Tibial nerve (tissue), 4 donors: ENCODE data around the gene GPS1. TPM values are rescaled to one million over a fixed set of nuclear protein-coding genes. Genes with fewer than 3 reads are reported as not detected.

Experiments used
- DNase-seq, 2 donors: peaks; one replicate each; pipeline ENCODE4 v3.0.0-alpha.2; 2019; ENCODE audit warnings: low spot score in 2 of 2
- H3K27ac ChIP-seq, 4 donors: fragments of 200-600 bp; sonication (generic) in 3 of 4; one replicate each; pipeline ENCODE4 v1.5.1; 2017 to 2019; ENCODE audit warnings: mild to moderate bottlenecking in 1 of 4
- H3K27me3 ChIP-seq, 2 donors: fragments of 200-600 bp; sonication (generic) in 1 of 2; one replicate each; pipeline versions ENCODE4 v1.5.1 to v1.6.0; 2017 to 2019
- H3K36me3 ChIP-seq, 3 donors: fragments of 200-600 bp; sonication (generic); one replicate each; pipeline ENCODE4 v1.5.1; 2018 to 2019
- H3K4me1 ChIP-seq, 4 donors: fragments of 200-600 bp; sonication (generic) in 3 of 4; one replicate each; pipeline ENCODE4 v1.5.1; 2017 to 2019
- H3K4me3 ChIP-seq, 4 donors: fragments of 200-600 bp; sonication (generic) in 3 of 4; one replicate each; pipeline ENCODE4 v1.5.1; 2017 to 2019; ENCODE audit warnings: mild to moderate bottlenecking in 1 of 4, moderate library complexity in 1 of 4
- H3K9me3 ChIP-seq, 4 donors: fragments of 200-600 bp; sonication (generic) in 3 of 4; one replicate each; pipeline ENCODE4 v1.5.1; 2017 to 2019
- EP300 ChIP-seq, 2 donors: sonication (generic); formaldehyde crosslinking; IDR thresholded peaks; one replicate each; pipeline ENCODE4 v1.6.1; 2017; ENCODE audit warnings: antibody characterized with exemption in 2 of 2, mild to moderate bottlenecking in 1 of 2
- POLR2A ChIP-seq, 2 donors: fragments of 450-650 bp; IDR thresholded peaks; one replicate each; pipeline ENCODE4 v1.6.1; 2017; ENCODE audit warnings: antibody characterized with exemption in 2 of 2, mild to moderate bottlenecking in 2 of 2, moderate library complexity in 2 of 2
- WGBS, 2 donors: methylation state at CpG; one replicate each; pipeline ENCODE4 v1.1.5; 2018; 5-methylcytosine and 5-hydroxymethylcytosine counted together
- total RNA-seq, 4 donors: library from RNA; depleted of rRNA; stranded (reverse); fragments of >200 nt; gene quantifications; one replicate each; pipeline ENCODE4 v1.1.0, GENCODE V29; 2016
- TF ChIP-seq, protein P1 (sequence below), 5 experiments: fragments of 200-600 bp in 3 of 5; fragments of 450-650 bp in 2 of 5; sonication (generic) in 3 of 5; IDR thresholded peaks; one replicate each; pipeline ENCODE4 v1.5.1; 2016 to 2019; ENCODE audit warnings: antibody characterized with exemption in 5 of 5, mild to moderate bottlenecking in 3 of 5, moderate library complexity in 2 of 5

Gene GPS1
- 100 to 1,000 TPM in 2 of 4 donors, 10 to 100 TPM in 2; 74.9 to 134 (median 92.9) TPM for total RNA-seq

- H3K27ac ChIP-seq: peak within 1 kb of the TSS; percentile 65 to 90 (median 72)
These were observed at the start of gene GPS1, which contains the start of gene RFNG for GRCh38 chr17:82051776-82052637. TSS of gene GPS1 (plus strand) at chr17:82051898. CDS start at chr17:82051932, 34 bp downstream. TSS of gene RFNG (minus strand) at chr17:82051811. CDS start at chr17:82051766, 45 bp downstream.

GRCh38 chr17:82003411-82004381 lies 48.0 kb upstream of the GPS1 start:
- H3K9me3 ChIP-seq: no peaks in the 10 kb centered on the region
- peak; percentile 50 to 72 for DNase-seq
- H3K27me3 ChIP-seq: no peaks in the 10 kb centered on the region
- H3K27ac ChIP-seq: peak overlapping the region in 2 of 4 donors; percentile 57 to 60
- no peak overlapping the region for H3K4me3 ChIP-seq
- WGBS, 2 donors: 49 to 61% methylated on average over 37 to 52 of the region's 53 CpGs
- peaks cover 0 to 6% (median 0%) of the 10 kb centered on the region in 3 donors for H3K36me3 ChIP-seq
- peaks cover 0 to 55% (median 19%) of the 10 kb centered on the region in 4 donors for H3K4me1 ChIP-seq
- TF ChIP-seq POLR2A (IDR thresholded peaks at IDR 0.05): no peak
- TF ChIP-seq, protein P1, sequence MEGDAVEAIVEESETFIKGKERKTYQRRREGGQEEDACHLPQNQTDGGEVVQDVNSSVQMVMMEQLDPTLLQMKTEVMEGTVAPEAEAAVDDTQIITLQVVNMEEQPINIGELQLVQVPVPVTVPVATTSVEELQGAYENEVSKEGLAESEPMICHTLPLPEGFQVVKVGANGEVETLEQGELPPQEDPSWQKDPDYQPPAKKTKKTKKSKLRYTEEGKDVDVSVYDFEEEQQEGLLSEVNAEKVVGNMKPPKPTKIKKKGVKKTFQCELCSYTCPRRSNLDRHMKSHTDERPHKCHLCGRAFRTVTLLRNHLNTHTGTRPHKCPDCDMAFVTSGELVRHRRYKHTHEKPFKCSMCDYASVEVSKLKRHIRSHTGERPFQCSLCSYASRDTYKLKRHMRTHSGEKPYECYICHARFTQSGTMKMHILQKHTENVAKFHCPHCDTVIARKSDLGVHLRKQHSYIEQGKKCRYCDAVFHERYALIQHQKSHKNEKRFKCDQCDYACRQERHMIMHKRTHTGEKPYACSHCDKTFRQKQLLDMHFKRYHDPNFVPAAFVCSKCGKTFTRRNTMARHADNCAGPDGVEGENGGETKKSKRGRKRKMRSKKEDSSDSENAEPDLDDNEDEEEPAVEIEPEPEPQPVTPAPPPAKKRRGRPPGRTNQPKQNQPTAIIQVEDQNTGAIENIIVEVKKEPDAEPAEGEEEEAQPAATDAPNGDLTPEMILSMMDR (IDR thresholded peaks at IDR 0.05): no peak
- TF ChIP-seq EP300 (IDR thresholded peaks at IDR 0.05): peak in 1 of 2 donors; percentile 68

More at GRCh38 chr17:82051776-82052637, at the start of gene GPS1, which contains the start of gene RFNG:
- DNase-seq: peak; percentile 64 to 66
- H3K27me3 ChIP-seq: no peaks in the 10 kb centered on the region
- 0 to 2% methylated on average over 8 to 13 of the region's 94 CpGs for WGBS, 2 donors
- H3K4me1 ChIP-seq: peaks cover 3 to 62% (median 19%) of the 10 kb centered on the region in 4 donors
- H3K4me3 ChIP-seq: peak within 1 kb of the TSS; percentile 69 to 95 (median 78)
- peaks cover 3 to 76% (median 18%) of the 10 kb centered on the region in 3 donors for H3K36me3 ChIP-seq
- no peaks in the 10 kb centered on the region for H3K9me3 ChIP-seq
- TF ChIP-seq, protein P1 (IDR thresholded peaks at IDR 0.05): peak in 1 of 5 experiments; percentile 8
- TF ChIP-seq POLR2A (IDR thresholded peaks at IDR 0.05): peak; percentile 9 to 47
- peak in 1 of 2 donors; percentile 48 for TF ChIP-seq EP300 (IDR thresholded peaks at IDR 0.05)

- WGBS, 2 donors: 88 to 90% methylated on average over 27 to 30 of the region's 41 CpGs
These were observed 46.9 kb upstream of the GPS1 start for GRCh38 chr17:82004517-82005455.

More at GRCh38 chr17:82004517-82005455, 46.9 kb upstream of the GPS1 start:
- Histone ChIP-seq H3K27me3 (no peaks in the 10 kb centered on the region), H3K36me3 (peaks cover 0 to 6% (median 0%) of the 10 kb centered on the region in 3 donors), H3K4me3 (no peak overlapping the region), H3K27ac (peak overlapping the region in 2 of 4 donors; percentile 57 to 60), H3K9me3 (no peaks in the 10 kb centered on the region), H3K4me1 (peaks cover 0 to 61% (median 21%) of the 10 kb centered on the region in 4 donors)
- DNase-seq: no peak
- TF ChIP-seq EP300 (IDR thresholded peaks at IDR 0.05): no peak
- TF ChIP-seq, protein P1 (IDR thresholded peaks at IDR 0.05): no peak
- no peak for TF ChIP-seq POLR2A (IDR thresholded peaks at IDR 0.05)
